GM13976 (cell line): Measurements from ENCODE around the gene STXBP5.
"Not testable (repeated sequence)": the region's sequence is repeated elsewhere in the genome, so short reads cannot be mapped to it uniquely, and the experiment has no call there.

Experiments used
- DNase-seq: peaks from one replicate; pipeline ENCODE4 v3.0.0; 2012; ENCODE audit warnings: low spot score
- CTCF ChIP-seq: IDR thresholded peaks from 2 replicates; pipeline ENCODE4 v1.5.1; 2012; ENCODE audit warnings: borderline replicate concordance, mild to moderate bottlenecking; ENCODE audit not compliant: insufficient read depth; ENCODE audit errors: extremely low read depth, missing control alignments, control extremely low read depth
- in situ Hi-C: fragments of 300-500 bp; cut with MboI; formaldehyde crosslinking; loops from one replicate; pipeline ENCODE4 v1.12.0; 2022; ENCODE audit warnings: low sequenced_read_pairs, mixed read lengths, inconsistent platforms; ENCODE audit not compliant: unreplicated experiment

The STXBP5 gene

DNA sequence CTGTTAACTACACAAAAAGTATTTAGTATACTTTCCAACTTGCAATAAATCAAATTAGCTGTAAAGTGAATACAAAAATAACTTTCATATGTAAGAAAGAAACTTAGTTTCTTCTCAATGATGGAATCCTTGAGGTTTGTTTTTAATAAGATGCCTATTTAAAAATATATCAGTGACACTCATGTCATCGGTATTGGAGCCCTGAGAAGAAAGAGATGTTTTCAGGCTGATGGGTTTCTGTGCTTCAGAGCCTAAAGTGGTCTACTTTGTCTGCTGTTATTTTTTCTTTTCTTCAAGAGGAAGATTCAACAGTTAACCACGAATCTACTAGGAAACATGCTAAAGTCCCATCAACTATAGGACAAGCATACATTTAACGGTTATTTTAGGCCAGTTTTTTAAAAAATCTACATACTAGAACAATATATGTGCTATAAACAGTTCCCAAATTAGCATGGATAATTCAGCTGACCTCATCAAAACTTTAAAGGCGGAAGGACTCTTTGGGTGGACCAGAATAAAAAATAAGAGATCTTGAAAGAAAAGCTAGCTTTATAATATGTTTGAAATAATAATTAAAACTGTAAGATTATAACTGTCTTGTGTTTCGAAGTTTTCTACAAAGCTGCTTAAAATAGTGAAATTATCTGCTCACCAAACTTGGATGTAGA is 157.2 kb downstream of the STXBP5 start:
- DNase-seq, result no peak
- no peak for TF ChIP-seq CTCF
- in situ Hi-C loops, result no loop called here

DNA sequence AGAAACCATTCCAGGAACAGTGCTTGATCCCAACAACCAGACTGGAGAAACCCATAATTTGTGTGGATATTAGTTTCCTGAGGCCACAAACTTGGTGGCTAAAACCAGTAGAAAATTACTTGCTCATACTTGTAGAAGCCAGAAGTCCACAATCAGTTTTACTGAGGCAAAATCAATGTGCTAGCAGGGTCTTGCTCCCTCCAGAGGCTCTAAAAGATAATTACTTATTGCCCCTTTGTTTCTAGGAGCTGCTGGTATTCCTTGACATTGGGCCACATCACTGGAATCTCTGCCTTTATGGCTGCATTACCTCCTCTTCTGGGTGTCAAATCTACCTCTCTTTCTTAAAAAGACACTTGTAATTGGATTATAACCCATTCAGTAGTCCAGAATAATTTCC is 162.1 kb downstream of the STXBP5 start:
- TF ChIP-seq CTCF, result no peak
- no peak for DNase-seq
- in situ Hi-C loops, result no loop called here

DNA sequence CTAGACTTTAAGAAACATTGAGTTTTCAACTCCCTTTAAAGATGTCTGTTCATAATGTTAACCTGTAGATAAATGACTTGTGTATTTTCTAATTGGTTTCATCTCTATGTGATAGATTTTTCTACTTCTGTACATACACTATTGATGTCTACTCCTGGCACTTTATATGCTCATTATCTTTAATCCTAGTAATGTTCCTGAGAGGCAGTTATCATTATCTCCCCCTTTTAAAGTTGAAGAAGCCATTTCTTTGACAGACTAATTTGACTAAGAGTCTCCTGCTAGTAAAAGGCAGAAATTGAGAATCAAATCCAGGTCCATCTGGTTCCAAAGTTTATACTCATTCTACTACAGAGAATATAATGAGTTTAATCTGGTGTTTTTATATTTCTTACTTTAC is 167.1 kb downstream of the STXBP5 start:
- in situ Hi-C loops, result no loop called here
- no peak for DNase-seq
- TF ChIP-seq CTCF, result no peak

- no peak for TF ChIP-seq CTCF
- in situ Hi-C loops, result no loop called here
- DNase-seq, result no peak
These were observed 168.6 kb downstream of the STXBP5 start for GRCh38 chr6:147372806-147373205.

DNA sequence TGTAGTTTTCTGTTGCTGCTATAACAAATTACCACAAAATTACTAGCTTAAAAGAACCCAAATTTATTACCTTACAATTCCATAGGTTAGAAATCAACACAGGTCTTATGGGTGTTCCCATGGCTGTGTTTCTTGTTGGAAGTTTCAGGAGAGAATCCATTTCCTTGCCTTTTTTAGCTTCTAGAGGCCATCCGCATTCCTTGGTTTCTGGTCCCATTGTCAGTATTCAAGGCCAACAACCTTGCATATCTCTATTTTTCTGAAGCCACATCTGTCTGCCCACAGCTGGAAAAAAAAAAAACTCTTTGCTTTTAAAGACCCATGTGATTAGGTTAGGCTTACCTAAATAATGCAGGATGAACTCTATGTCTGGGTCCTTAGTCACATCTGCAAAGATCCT is 174.6 kb downstream of the STXBP5 start:
- TF ChIP-seq CTCF, result no peak
- DNase-seq, result no peak
- in situ Hi-C loops, result no loop called here

- in situ Hi-C loops, DNase-seq: not testable (repeated sequence)
These were observed 176.6 kb downstream of the STXBP5 start for GRCh38 chr6:147380841-147381240.

GRCh38 chr6:147381712-147382111 is 177.5 kb downstream of the STXBP5 start:
- TF ChIP-seq CTCF, result no peak
- in situ Hi-C loops, result no loop called here
- DNase-seq, result no peak
